ENCODE measurements around the gene ALG9.

DNA sequence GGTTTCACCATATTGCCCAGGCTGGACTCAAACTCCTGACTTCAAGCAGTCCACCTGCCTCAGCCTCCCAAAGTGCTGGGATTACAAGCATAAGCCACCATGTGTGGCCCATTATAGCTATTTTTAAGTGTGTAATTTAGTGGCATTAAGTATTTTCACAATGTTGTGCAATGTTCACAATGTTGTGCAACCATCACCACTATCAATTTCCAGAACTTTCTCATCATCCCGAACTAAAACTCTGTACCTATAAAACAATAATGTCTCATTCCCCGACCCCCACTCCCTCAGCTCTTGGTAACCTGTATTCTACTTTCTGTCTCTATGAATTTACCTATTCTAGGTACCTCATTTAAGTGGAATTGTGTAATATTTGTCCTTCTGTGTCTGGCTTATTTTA is 15.5 kb upstream of the ALG9 start:
- TF ChIP-seq, protein P1, sequence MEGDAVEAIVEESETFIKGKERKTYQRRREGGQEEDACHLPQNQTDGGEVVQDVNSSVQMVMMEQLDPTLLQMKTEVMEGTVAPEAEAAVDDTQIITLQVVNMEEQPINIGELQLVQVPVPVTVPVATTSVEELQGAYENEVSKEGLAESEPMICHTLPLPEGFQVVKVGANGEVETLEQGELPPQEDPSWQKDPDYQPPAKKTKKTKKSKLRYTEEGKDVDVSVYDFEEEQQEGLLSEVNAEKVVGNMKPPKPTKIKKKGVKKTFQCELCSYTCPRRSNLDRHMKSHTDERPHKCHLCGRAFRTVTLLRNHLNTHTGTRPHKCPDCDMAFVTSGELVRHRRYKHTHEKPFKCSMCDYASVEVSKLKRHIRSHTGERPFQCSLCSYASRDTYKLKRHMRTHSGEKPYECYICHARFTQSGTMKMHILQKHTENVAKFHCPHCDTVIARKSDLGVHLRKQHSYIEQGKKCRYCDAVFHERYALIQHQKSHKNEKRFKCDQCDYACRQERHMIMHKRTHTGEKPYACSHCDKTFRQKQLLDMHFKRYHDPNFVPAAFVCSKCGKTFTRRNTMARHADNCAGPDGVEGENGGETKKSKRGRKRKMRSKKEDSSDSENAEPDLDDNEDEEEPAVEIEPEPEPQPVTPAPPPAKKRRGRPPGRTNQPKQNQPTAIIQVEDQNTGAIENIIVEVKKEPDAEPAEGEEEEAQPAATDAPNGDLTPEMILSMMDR (optimal IDR thresholded peaks at IDR 0.05 in 1 of 3, IDR thresholded peaks at IDR 0.05 in 1 of 3, conservative IDR thresholded peaks at IDR 0.05 in 1 of 3; ENCODE audit: extremely low read depth in 1 of 3, insufficient read depth in 2 of 3, low read length in 3 of 3) = no peak
- no peak for TF ChIP-seq EZH2 (IDR thresholded peaks at IDR 0.05; ENCODE audit: low read length)
